Gastrocnemius medialis (tissue), 4 donors: ENCODE data around the gene CEACAM7.

Experiments
- CTCF ChIP-seq, 5 experiments: fragments of 450-650 bp in 3 of 5; fragments of 200-600 bp in 2 of 5; sonication (generic) in 2 of 5; IDR thresholded peaks in 4 of 5; conservative IDR thresholded peaks in 1 of 5; 1 replicate in 4 of 5; 2 replicates in 1 of 5; pipeline ENCODE4 v1.5.1; 2016 to 2019; ENCODE audit warnings: antibody characterized with exemption in 5 of 5, mild to moderate bottlenecking in 3 of 5, moderate library complexity in 3 of 5
- POLR2A ChIP-seq, 2 donors: fragments of 450-650 bp; IDR thresholded peaks; one replicate each; pipeline ENCODE4 v1.6.1; 2017; ENCODE audit warnings: antibody characterized with exemption in 2 of 2, mild to moderate bottlenecking in 2 of 2, moderate library complexity in 2 of 2

- TF ChIP-seq CTCF (IDR thresholded peaks at IDR 0.05 in 4 of 5, conservative IDR thresholded peaks at IDR 0.05 in 1 of 5): no peak
- TF ChIP-seq POLR2A (IDR thresholded peaks at IDR 0.05): no peak
Observed at GRCh38 chr19:41682437-41682836, 5.6 kb downstream of the CEACAM7 start.
